GM21515 (cell line): Measurements from ENCODE around the gene SHISA8.
"Not testable (repeated sequence)": the region's sequence is repeated elsewhere in the genome, so short reads cannot be mapped to it uniquely, and the experiment has no call there.

Experiments used
- ATAC-seq: cut with Tn5 transposase; IDR thresholded peaks from one replicate; pipeline ENCODE4 v1.9.1; 2021; ENCODE audit not compliant: unreplicated experiment

Gene SHISA8

GRCh38 chr22:41915035-41915785 is at the start of gene SHISA8:
TSS of gene SHISA8 (minus strand) at chr22:41915074. CDS start at chr22:41914667, 407 bp downstream.
- no peak for ATAC-seq

DNA sequence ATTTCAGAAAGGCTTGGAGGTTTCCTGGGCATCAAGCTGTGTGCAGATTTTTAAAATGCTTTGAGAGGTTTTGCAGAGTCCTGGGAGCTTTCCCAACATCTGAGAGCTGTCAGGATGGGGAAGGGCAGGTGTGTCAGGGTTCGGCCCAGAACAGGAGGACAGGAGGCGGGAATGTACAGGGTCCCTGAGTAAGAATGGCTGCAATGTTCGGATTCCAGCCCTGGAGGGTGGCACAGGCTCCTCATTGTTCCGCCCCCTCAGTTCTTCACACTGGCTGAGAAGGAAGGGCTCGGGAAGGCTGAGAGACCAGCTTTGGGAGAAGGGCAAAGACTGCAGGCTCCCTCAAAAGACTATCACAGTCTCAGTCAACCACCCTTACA is 49.2 kb upstream of the SHISA8 start:
- ATAC-seq: no peak

DNA sequence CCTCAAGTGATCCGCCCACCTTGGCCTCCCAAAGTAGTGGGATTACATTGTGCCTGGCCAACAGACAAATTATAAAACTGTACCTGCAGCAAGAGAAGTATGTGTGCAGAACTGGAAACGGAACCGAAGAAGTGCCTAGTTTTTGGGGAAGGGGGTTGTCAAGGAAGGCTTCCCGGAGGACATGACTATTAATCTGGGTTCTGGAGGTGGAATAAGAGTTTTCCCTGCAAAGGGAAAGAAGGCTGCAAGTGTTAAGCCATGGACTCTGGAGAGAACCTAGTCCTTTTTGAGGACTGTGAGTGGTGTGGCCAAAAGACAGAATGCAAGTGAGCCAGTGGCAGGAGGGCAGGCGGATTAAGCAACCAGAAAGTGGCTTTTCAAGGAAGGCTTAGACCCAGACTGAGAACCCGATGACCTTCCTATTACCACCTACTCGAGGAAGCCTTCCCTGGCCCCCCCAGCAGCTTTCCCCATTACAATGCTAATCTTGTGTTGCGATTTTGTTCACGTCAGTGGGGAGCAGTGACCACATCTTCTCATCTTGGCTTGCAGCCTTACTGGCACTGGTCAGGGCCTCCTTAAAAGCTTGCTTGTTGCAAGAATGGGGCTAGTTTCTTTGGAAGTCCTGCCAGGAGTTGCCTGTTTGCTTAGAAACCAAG is 48.7 kb upstream of the SHISA8 start:
- no peak for ATAC-seq

- no peak for ATAC-seq
Observed at GRCh38 chr22:41957941-41958556, 43.2 kb upstream of the SHISA8 start.

DNA sequence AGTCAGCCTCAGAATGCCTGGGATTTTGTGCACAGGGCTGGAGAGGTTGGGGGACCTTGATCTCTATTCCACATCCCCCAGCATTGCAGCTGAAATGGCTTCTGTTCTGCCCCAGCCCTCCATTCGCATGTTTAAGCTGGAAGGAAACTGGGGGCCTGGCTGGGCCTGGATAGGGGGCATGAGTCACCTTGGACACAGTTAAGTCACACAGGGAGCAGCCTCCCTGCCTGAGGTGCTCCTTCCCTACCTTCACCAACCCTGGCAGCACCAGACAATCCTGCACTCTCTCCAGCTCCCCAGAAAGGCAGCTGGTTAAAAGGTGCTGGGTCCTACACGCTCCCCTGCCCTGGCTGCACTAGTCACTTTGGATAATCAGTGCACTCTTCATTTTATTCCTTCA is 37.8 kb upstream of the SHISA8 start:
- no peak for ATAC-seq

- ATAC-seq: no peak
Observed at GRCh38 chr22:41951898-41952474, 37.1 kb upstream of the SHISA8 start, which contains the start of gene SMIM45. TSS of gene SMIM45 (plus strand) at chr22:41952150.

- ATAC-seq: no peak
Observed at GRCh38 chr22:41949297-41949965, 34.6 kb upstream of the SHISA8 start.

GRCh38 chr22:41948928-41949296 is 34.0 kb upstream of the SHISA8 start:
- not testable (repeated sequence) for ATAC-seq

DNA sequence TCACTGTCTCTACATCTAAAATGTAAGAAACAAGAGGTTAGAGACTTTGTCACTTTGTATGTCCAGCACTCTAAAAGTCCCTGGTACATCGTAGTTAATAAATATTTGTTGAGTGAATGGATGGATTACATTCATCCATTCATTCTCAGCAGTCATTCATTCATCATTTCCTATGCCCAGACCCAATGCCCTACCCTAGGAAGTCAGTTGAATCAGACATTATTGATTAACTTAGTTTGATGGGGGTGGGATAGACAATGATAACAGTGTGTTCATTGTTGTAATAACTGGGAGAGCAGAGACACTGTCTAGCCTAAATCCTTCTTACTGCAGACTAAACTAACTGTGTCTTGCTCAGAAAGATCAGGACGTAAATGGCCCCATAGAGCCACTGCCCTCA is 33.3 kb upstream of the SHISA8 start:
- ATAC-seq: no peak

DNA sequence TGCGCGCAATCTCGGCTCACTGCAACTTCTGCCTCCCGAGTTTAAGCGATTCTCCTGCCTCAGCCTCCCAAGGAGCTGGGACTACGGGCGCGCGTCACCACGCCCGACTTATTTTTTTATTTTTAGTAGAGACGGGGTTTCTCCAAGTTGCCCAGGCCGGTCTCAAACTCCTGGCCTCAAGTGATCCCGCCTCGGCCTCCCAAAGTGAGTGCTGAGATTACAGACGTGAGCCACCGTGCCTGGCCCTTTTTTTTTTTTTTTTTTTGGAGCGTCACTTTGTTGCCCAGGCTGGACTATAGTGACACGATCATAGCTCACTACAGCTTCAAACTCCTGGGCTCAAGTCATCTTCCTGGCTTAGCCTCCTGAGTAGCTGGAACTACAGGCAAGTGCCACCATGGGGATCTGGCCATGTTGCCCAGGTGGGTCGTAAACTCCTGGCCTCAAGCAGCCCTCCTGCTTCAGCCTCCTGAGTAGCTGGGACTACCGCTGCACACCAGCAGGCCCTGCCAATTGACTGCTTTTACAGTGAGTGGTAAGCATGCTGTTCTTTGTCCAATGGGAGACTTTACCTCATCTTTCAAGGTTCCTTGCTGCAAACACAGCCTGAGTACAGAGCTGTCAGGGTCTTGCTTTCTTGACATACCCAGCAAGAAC is 32.7 kb upstream of the SHISA8 start:
- no peak for ATAC-seq

DNA sequence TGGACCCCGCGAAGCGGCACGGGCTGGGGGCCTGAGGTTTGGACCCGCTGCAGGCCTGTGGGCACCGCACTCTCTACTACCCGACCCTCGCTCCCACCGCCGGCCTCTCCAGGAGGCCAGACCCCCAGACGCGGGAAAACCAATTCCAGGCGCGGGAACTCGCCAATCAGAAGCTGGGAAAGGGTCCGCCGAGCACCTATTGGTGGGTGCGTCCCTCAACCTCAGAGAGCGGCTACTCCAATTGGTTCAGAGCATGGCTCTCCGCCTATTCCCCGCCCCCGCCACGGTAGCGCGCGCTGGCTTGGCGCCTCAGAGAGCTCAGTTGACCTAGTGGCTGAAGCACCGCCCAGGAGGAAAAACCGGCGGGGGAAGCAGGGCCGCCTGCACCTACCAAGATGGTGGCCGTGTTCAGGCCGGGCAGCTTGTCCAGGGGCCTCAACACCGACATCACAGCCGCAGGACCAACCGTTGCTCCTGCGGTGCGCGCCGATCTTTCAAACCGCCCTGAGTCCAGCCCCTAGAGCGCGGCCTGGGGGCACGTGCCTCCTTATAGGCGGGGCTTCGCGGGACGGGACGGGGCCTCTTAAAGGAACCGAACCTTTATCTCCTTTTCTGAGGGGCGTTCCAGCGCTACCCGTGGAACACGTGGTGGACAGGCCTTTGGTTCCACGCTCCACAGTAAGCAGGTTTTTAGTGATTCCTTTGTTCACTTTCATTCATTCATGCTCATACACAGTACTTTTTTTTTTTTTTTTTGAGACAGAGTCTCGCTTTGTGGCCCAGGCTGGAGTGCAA is 32.0 kb upstream of the SHISA8 start, which contains the start of gene CENPM:
Gene CENPM, minus strand, starts transcription at position 524 of the 795 bp plus-strand sequence. Its CDS starts 76 bp downstream, at position 448.
- ATAC-seq: peak; percentile 77

GRCh38 chr22:41943661-41944209 is 28.9 kb upstream of the SHISA8 start:
- ATAC-seq: no peak

GRCh38 chr22:41940832-41941765 is 26.2 kb upstream of the SHISA8 start:
- peak; percentile 43 for ATAC-seq

DNA sequence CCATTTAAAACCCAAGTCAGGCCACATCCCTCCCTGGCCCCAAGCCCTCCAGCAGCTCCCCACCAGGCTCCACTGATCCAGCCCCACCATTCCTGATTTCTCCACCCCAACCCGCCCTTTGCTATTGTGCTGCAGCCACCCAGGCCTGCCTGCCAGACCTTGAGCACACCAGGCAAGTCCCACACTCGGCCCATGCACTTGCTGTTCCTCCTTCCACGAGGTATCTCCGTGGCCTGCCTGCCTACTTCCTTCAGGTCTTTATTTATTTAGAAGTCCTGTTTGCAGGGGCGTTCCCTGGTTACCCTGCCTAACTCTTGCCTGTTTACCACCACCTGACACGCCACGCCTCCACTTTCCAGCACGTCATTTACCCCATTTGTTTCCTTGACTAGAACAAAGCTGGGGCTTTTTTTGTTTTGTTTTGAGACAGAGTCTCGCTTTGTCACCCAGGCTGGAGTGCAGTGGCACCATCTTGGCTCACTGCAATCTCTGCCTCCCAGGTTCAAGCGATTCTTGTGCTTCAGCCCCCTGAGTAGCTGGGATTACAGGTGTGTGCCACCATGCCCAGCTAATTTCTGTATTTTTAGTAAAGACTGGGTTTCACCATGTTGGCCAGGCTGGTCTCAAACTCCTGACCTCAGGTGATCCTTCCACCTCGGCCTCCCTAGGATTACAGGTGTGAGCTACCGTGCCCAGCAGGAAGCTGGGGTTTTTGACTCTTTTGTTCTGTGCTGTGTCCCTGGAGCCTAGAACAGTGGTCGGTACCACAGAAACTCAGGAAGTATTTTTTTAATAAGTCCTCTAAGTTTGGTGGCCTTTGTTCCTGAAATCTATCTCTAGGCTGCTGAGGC is 25.3 kb upstream of the SHISA8 start:
- peak; percentile 46 for ATAC-seq

- no peak for ATAC-seq
Observed at GRCh38 chr22:41936894-41937169, 22.0 kb upstream of the SHISA8 start.

DNA sequence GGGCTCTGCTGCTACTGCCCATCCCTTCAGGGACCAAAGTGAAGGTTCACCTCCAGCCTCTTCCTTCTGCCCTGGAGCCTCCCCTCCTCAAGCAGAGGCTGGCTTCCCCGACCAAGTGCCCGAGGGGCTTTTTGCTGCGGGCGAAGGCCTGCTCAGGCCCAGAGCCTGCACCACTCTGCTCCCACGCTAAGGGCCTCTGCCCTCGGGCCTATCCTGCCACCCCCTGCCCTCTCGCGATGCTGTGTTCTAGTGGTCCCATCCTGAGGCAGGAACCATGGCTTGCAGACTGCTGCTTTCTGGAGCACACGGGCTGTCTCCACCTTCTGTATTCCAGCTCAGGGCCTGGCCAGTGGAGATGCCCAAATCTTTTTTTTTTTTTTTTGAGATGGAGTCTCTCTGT is 20.6 kb upstream of the SHISA8 start:
- ATAC-seq: no peak

DNA sequence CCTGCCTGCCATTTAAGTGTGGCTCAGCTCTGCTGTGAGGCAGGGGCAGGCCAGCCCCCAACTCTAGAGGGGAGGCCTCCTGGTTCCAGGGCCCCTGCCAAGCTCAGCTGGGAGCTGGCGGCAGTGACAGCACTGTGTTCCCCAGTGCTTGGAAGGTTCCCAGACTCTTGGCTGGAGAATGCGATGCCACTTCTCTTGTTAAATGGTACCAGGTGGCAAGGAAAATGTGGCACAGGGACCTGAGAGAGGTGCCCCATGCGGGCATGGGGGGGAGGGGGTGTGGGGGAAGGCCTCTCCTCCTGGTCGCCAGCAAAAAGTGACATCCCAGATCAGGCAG is 20.1 kb upstream of the SHISA8 start:
- no peak for ATAC-seq
